Endothelial cell (in vitro differentiated cells): ENCODE measurements around the gene MLYCD. TPM values are rescaled to one million over a fixed set of nuclear protein-coding genes. Genes with fewer than 3 reads are reported as not detected.

Experiments
- DNase-seq: peaks from one replicate; pipeline ENCODE4 v3.0.0; 2021; ENCODE audit warnings: low spot score
- H3K27ac Mint-ChIP-seq: one replicate; pipeline ENCODE4 v1.8.0; 2021; ENCODE audit warnings: mixed read lengths, inconsistent platforms; ENCODE audit not compliant: unreplicated experiment
- H3K27me3 Mint-ChIP-seq: one replicate; pipeline ENCODE4 v1.8.0; 2021; ENCODE audit warnings: mild to moderate bottlenecking, moderate library complexity, mixed read lengths, inconsistent platforms; ENCODE audit not compliant: unreplicated experiment
- H3K36me3 Mint-ChIP-seq: one replicate; pipeline ENCODE4 v1.8.0; 2021; ENCODE audit warnings: mild to moderate bottlenecking, low read depth, mixed read lengths, inconsistent platforms; ENCODE audit not compliant: unreplicated experiment
- H3K4me1 Mint-ChIP-seq: one replicate; pipeline ENCODE4 v1.8.0; 2021; ENCODE audit warnings: mild to moderate bottlenecking, mixed read lengths, inconsistent platforms; ENCODE audit not compliant: unreplicated experiment
- H3K4me3 Mint-ChIP-seq: one replicate; pipeline ENCODE4 v1.8.0; 2021; ENCODE audit warnings: mild to moderate bottlenecking, mixed read lengths, inconsistent platforms; ENCODE audit not compliant: unreplicated experiment
- H3K9me3 Mint-ChIP-seq: one replicate; pipeline ENCODE4 v1.8.0; 2021; ENCODE audit warnings: mixed read lengths, inconsistent platforms; ENCODE audit not compliant: unreplicated experiment
- CTCF ChIP-seq: fragments of 200-600 bp; sonication (generic); IDR thresholded peaks from one replicate; pipeline ENCODE4 v1.5.0; 2021; ENCODE audit warnings: antibody characterized with exemption; ENCODE audit not compliant: unreplicated experiment
- total RNA-seq: library from RNA; stranded (reverse); fragmentation: NEBNext Ultra II Directional; extraction: Animal tissue kit (Norgen Biotek cat#: 25700); gene quantifications from one replicate; pipeline ENCODE4 v1.2.1, GENCODE V29; 2021; ENCODE audit not compliant: unreplicated experiment

MLYCD gene
- total RNA-seq, 1 donor from 2014 or later, result 3.0 TPM

DNA sequence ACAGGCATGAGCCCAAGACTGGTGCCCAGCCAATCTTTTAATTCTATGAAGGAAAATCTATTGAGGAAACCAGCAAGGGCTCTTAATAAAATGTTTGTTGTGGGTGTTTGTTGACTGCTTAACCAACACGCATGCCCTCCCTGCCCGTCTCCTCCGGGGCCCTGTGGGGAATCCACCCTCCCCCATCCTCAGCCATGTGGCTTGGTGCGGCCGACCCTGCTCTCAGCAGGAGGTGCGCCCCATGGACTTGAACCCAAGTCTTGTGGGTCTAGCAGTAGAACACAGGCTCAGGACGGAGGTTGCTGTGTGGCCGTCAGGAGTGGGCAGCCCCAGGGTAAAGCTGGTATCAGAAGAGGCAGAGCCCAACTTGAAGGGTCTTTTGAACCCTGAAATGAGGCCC lies 45.1 kb upstream of the MLYCD start:
- no peaks in the 10 kb centered on the region for H3K27me3 Mint-ChIP-seq
- no peaks in the 10 kb centered on the region for H3K9me3 Mint-ChIP-seq
- no peak overlapping the region for H3K4me3 Mint-ChIP-seq
- peaks cover 4% of the 10 kb centered on the region for H3K4me1 Mint-ChIP-seq
- no peak for TF ChIP-seq CTCF
- DNase-seq, result no peak
- no peaks in the 10 kb centered on the region for H3K36me3 Mint-ChIP-seq
- no peak overlapping the region for H3K27ac Mint-ChIP-seq

DNA sequence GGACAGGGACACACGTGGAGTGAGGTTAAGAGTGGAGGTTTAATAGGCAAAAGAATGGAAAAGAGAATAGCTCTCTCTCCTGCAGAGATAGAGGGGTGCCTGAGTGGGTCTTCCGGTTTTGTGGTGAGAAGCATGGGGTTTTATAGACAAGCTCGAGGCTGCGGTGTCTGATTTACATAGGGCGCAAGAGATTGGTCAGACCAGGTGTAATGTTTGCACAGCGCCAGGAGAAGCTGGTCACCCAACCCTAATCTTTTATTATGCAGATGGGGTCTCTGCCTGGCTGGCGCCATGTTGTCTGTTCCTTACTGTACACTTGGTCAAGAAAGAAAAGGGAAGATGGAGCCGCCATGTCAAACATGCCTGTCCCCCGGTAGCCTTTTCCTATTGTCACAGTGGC lies 44.5 kb upstream of the MLYCD start:
- H3K4me1 Mint-ChIP-seq, result peaks cover 4% of the 10 kb centered on the region
- H3K27me3 Mint-ChIP-seq, result no peaks in the 10 kb centered on the region
- no peaks in the 10 kb centered on the region for H3K36me3 Mint-ChIP-seq
- DNase-seq, result no peak
- TF ChIP-seq CTCF, result no peak
- no peak overlapping the region for H3K27ac Mint-ChIP-seq
- H3K4me3 Mint-ChIP-seq, result no peak overlapping the region
- H3K9me3 Mint-ChIP-seq, result no peaks in the 10 kb centered on the region

DNA sequence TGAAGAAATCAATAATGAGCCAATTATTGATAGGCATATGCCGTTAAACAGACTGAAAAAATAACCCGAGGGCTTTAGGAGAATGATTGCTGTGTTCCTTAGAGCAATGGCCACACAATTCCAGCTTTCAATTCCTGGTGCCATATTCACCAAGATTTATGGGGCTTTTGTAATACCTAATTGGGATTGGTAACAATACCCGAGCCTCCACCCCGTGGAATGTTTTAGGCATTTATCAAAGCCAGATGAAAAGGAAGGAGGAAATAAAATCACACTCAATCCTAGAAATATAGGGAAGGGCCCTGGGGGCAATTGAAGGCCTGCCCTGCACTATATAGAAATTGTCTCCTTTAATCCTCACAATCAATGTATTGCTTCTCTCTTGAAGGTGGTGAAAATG lies 42.1 kb upstream of the MLYCD start:
- no peaks in the 10 kb centered on the region for H3K9me3 Mint-ChIP-seq
- peaks cover 4% of the 10 kb centered on the region for H3K4me1 Mint-ChIP-seq
- no peaks in the 10 kb centered on the region for H3K36me3 Mint-ChIP-seq
- H3K27me3 Mint-ChIP-seq, result no peaks in the 10 kb centered on the region
- DNase-seq, result no peak
- no peak for TF ChIP-seq CTCF
- no peak overlapping the region for H3K27ac Mint-ChIP-seq
- H3K4me3 Mint-ChIP-seq, result no peak overlapping the region

GRCh38 chr16:83859265-83859664 lies 39.6 kb upstream of the MLYCD start:
- no peak for DNase-seq
- peaks cover 4% of the 10 kb centered on the region for H3K4me1 Mint-ChIP-seq
- no peak overlapping the region for H3K27ac Mint-ChIP-seq
- no peaks in the 10 kb centered on the region for H3K36me3 Mint-ChIP-seq
- H3K9me3 Mint-ChIP-seq, result no peaks in the 10 kb centered on the region
- H3K27me3 Mint-ChIP-seq, result no peaks in the 10 kb centered on the region
- no peak for TF ChIP-seq CTCF
- H3K4me3 Mint-ChIP-seq, result no peak overlapping the region

DNA sequence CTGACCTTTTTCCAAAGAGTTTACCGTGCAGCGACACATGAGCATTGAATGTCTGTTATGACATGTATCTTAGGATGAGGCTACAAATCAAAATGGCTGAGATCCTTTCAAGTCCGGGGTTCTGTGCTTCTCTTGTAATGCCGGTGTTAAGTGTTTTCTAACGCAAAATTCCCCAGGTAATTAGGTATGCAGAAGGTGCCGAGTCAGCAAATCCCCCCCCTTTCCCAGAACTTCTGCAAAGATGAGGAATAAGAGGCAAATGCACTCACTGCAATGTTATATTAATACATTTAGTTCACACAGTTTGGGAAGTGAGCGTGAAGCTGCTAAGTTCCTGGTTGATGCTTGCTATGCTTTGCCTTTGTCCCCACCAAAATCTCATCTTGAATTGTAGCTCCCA lies 36.3 kb upstream of the MLYCD start:
- Mint-ChIP-seq H3K27ac (no peak overlapping the region), H3K4me3 (no peak overlapping the region), H3K9me3 (no peaks in the 10 kb centered on the region), H3K36me3 (no peaks in the 10 kb centered on the region), H3K4me1 (peaks cover 4% of the 10 kb centered on the region), H3K27me3 (no peaks in the 10 kb centered on the region)
- TF ChIP-seq CTCF, result no peak
- DNase-seq, result no peak
